SK-N-MC (cell line): ENCODE measurements around the gene MLEC.

Source experiments
- DNase-seq: peaks from one replicate; pipeline ENCODE4 v3.0.0-alpha.2; 2011; ENCODE audit warnings: low read depth, low spot score
- H3K27ac ChIP-seq: fragments of 200-600 bp; sonication (generic); 2 replicates; pipeline ENCODE4 v1.5.1; 2016; ENCODE audit warnings: mixed run types
- H3K36me3 ChIP-seq: fragments of 200-600 bp; sonication (generic); 2 replicates; pipeline ENCODE4 v1.6.1; 2017; ENCODE audit warnings: antibody characterized with exemption, low read length, mixed read lengths; ENCODE audit not compliant: insufficient read depth
- H3K4me3 ChIP-seq: fragments of 200-600 bp; sonication (generic); 2 replicates; pipeline ENCODE4 v1.5.1; 2016
- H3K9ac ChIP-seq: fragments of 200-600 bp; sonication (generic); 2 replicates; pipeline ENCODE4 v1.8.0; 2017; ENCODE audit warnings: mixed run types, mixed read lengths; ENCODE audit not compliant: insufficient read length
- H3K9me3 ChIP-seq: fragments of 200-600 bp; sonication (generic); 2 replicates; pipeline ENCODE4 v1.6.1; 2017; ENCODE audit warnings: low read depth, mild to moderate bottlenecking, antibody characterized with exemption, low read length, moderate library complexity, mixed read lengths
- EZH2 ChIP-seq: fragments of 200-600 bp; sonication (generic); IDR thresholded peaks from one replicate; pipeline ENCODE4 v1.6.1; 2017; ENCODE audit warnings: antibody characterized with exemption
- FOXP2 ChIP-seq: optimal IDR thresholded peaks from 2 replicates; pipeline ENCODE3; 2011; ENCODE audit warnings: mild to moderate bottlenecking, moderate library complexity; ENCODE audit not compliant: insufficient read depth; ENCODE audit errors: extremely low read length, control extremely low read depth
- POLR2AphosphoS5 ChIP-seq: IDR thresholded peaks from 2 replicates; pipeline ENCODE4 v1.6.1; 2012; ENCODE audit warnings: mild to moderate bottlenecking, low read depth, low read length, borderline replicate concordance

Gene MLEC

DNA sequence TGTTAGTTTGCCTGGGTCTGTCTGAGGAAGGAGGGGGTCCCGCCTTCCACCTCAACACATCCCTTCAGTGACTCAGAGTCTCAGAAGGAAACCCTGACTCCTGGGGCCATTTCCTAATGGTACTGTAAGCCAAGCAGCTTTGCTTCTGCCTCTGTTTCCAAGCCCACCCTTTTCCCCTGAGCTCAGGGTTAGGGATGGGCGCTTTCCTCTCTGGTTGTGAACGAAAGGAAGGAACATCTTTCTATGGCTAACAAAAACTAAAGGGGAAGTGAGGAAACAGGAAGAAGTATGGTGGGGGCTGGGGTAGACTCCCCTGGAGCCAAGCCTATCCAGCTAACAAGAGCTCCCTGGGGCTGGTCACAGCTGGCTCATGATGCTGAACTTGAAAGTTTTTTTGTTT is 11.7 kb downstream of the MLEC start:
- TF ChIP-seq FOXP2 = no peak
- no peak for TF ChIP-seq POLR2AphosphoS5
- no peak for TF ChIP-seq EZH2
- Histone ChIP-seq H3K9me3 (no peaks in the 10 kb centered on the region), H3K36me3 (peaks cover 62% of the 10 kb centered on the region), H3K9ac (no peak overlapping the region), H3K4me3 (no peak overlapping the region), H3K27ac (no peak overlapping the region)
- no peak for DNase-seq

DNA sequence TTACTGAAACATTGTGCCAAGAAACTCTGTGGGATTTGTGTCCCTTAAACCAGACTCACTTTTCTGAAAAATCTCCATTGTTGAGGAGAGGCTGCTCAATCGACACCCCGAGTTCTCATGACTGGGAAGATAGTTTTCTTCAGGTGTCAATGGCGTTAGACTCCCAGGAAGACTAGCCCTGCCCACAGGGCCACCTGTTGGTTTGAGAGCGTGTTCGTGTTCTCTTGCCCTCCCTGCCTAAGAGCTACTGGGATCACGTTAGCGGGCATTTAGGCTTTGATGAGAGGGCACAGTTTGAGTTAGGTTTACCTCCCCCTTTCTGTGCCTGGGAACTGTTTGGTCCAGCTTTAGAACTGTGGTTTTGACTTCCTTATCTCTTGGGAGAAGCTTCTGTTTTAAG is 12.6 kb downstream of the MLEC start:
- TF ChIP-seq FOXP2 = no peak
- TF ChIP-seq EZH2 = no peak
- TF ChIP-seq POLR2AphosphoS5 = no peak
- no peak for DNase-seq
- H3K9ac ChIP-seq = no peak overlapping the region
- H3K9me3 ChIP-seq = no peaks in the 10 kb centered on the region
- no peak overlapping the region for H3K4me3 ChIP-seq
- H3K27ac ChIP-seq = no peak overlapping the region
- H3K36me3 ChIP-seq = peaks cover 53% of the 10 kb centered on the region

DNA sequence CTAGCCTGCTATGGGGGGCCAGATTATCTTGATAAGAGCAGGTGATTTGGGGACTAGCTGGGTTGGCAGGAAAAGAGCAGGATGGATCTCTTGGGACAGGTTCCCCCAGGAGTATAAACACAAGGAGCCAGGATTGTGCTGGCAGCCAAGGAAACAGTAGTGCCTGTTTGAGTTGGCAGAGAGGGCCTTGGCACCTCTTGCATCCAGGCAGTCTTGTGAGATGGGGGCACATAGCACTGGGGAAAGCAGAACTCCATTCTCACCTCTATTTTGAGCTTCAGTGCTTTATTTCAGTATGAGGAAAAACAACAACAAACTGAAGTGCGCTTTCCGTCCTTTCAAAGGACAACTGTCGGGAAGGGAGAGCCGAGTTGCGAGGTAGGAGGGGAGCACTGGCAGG is 13.9 kb downstream of the MLEC start:
- peaks cover 40% of the 10 kb centered on the region for H3K36me3 ChIP-seq

DNA sequence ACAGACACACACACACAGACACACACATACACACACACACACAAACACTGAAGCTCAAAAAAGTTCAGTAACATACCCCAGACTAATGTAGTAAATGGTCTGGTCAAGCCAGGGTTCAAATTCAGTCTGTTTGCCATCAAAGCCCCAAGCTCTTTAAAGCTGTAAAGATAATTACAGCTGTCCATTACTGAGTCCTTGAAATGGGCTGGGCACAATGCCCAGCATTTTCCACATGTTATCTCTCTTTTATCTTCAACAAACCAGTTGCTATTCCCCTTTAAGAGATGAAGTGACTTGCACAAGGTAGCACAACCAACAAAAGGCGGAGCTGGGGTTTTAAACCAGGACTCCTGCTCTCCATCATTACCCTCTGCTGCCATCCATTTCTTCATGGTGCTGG is 15.7 kb downstream of the MLEC start:
- no peaks in the 10 kb centered on the region for H3K9me3 ChIP-seq
- DNase-seq = no peak

More for the DNA sequence above, 13.9 kb downstream of the MLEC start:
- no peak for TF ChIP-seq EZH2
- no peak for TF ChIP-seq FOXP2
- TF ChIP-seq POLR2AphosphoS5 = no peak
- Histone ChIP-seq H3K4me3 (no peak overlapping the region), H3K9ac (no peak overlapping the region), H3K27ac (no peak overlapping the region), H3K9me3 (no peaks in the 10 kb centered on the region)
- DNase-seq = no peak

DNA sequence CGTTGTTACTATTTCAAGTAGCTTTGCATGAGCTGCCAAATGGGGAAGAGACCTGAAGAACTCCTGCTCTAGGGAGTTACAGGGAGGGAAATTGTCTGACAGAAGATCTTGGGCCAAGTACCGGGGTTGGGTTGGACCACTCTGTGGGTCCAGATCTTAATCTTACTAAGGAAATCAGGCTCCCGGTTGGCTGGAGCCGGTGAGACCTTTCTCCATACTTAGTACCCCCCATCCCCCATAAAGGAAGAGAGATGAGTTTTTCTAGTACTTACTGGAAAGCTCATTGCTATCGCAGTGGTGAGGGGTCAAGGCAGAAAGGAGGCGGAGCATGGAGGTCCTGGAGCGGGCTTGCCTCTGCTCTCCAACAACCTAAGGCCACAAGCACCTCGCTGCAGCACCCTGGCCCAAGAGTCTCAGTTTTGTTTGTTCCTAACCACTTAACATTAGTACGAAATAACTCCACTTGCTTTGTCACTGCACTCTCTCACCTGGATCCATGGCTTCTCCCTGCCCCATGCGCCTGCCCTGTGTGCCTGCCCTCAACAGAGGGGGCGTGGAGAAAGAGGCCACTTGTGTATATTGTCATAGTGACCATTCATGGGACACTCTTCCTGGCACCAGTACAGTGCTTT is 16.5 kb downstream of the MLEC start:
- DNase-seq = no peak
- TF ChIP-seq POLR2AphosphoS5 (no peak), FOXP2 (no peak), EZH2 (no peak)
- H3K9ac ChIP-seq = no peak overlapping the region
- no peak overlapping the region for H3K27ac ChIP-seq
- no peak overlapping the region for H3K4me3 ChIP-seq
- no peaks in the 10 kb centered on the region for H3K9me3 ChIP-seq
- peaks cover 15% of the 10 kb centered on the region for H3K36me3 ChIP-seq

More for the DNA sequence above, 15.7 kb downstream of the MLEC start:
- no peak overlapping the region for H3K4me3 ChIP-seq
- no peak overlapping the region for H3K27ac ChIP-seq
- H3K36me3 ChIP-seq = peaks cover 22% of the 10 kb centered on the region
- H3K9ac ChIP-seq = no peak overlapping the region
- TF ChIP-seq FOXP2 = no peak
- TF ChIP-seq POLR2AphosphoS5 = no peak
- no peak for TF ChIP-seq EZH2

DNA sequence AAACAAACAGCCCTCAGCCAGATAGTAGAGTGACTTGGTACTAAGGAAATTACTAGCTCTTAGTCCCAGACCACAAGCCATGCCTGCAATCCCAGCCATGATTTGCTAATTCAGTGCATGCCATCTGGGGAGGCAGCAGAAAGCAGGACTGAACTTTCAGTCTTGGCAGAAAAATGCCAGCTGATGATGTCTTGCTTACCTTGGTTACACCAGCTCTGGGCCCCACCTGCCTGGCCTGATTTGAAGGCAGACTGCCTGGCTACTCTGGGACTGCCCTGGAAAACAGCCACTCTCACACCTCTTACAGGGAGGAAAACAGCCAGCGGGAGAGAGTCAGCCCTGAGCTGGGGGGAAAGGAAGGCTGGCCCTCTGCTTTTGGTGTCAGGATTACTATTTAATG is 18.7 kb downstream of the MLEC start:
- H3K9ac ChIP-seq = no peak overlapping the region
- no peak for DNase-seq
- no peak overlapping the region for H3K4me3 ChIP-seq
- no peaks in the 10 kb centered on the region for H3K9me3 ChIP-seq
- TF ChIP-seq FOXP2 (no peak), POLR2AphosphoS5 (no peak), EZH2 (no peak)
- no peak overlapping the region for H3K27ac ChIP-seq
- H3K36me3 ChIP-seq = peaks cover 3% of the 10 kb centered on the region; the same call in 1 of the 2 replicates

DNA sequence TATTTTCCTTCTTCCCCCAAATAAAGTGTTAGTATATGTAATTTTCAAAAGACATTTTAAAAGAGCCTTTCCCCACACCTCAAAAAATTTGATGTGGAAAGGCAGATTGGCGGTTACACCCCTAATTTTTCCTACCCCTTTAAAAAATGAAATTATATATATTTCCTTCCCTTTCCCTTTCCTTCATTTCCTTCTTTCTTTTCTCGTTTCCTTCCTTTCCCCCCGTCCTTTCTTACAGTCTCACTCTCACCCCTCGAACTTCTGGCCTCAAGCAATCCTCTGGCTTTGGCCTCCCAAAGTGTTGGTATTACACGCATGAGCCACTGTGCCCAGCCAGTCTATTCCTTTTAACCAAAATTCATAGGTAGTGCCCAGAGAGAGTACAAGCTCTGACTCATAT is 19.1 kb downstream of the MLEC start:
- no peak overlapping the region for H3K9ac ChIP-seq
- H3K4me3 ChIP-seq = no peak overlapping the region
- peaks cover 3% of the 10 kb centered on the region; the same call in 1 of the 2 replicates for H3K36me3 ChIP-seq
- no peak overlapping the region for H3K27ac ChIP-seq
- TF ChIP-seq POLR2AphosphoS5 (no peak), FOXP2 (no peak), EZH2 (no peak)
- H3K9me3 ChIP-seq = no peaks in the 10 kb centered on the region
- no peak for DNase-seq

DNA sequence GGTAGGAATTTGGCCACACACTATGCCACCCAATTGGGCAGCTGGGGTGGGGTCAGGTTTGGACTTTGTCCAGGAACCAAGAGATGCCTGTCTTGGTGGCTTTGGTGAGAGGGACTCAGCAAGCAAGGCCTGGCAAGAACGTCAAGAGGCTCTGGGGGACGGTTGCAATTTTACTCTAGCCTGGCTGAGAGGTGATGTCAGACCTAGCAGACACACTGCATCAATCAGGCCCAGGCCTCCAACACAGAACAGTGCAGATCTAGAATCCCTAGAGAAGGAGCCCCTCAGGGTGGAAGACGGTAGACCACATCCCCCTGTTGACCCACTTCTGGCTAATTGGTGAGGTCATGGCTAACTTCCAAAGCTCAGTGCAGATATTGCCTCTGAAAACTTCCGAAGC is 21.7 kb downstream of the MLEC start:
- H3K9me3 ChIP-seq = no peaks in the 10 kb centered on the region
- no peak overlapping the region for H3K27ac ChIP-seq
- no peak for DNase-seq
- no peak overlapping the region for H3K4me3 ChIP-seq
- TF ChIP-seq FOXP2 (no peak), POLR2AphosphoS5 (no peak), EZH2 (no peak)
- H3K36me3 ChIP-seq = peaks cover 7% of the 10 kb centered on the region
- no peak overlapping the region for H3K9ac ChIP-seq
